ENCODE measurements around the gene SLC41A2.

The SLC41A2 gene

DNA sequence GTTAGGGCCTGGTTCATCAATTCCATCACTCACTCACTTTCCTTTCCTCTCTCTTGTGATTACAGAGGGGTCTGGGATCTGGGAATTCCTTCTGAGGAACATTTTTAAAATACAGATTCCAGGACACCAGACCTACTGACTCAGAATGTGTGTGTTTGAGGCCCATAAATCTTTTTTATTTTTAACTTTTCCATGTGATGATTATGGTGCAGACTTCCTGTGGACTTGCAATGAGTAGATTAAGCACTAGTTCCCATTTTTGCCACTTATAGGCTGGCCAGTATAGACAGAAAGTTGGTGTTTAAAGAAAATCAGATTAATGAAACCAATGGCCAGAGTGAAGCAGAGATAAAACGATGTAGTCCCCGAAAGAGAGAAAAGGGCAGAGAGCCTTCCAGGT is 28.1 kb downstream of the SLC41A2 start:
- TF ChIP-seq ISL1 (CRISPR knock-in tag; IDR thresholded peaks at IDR 0.05) (no peak), ESRRG (CRISPR knock-in tag; IDR thresholded peaks at IDR 0.05) (no peak), TOX (CRISPR knock-in tag; IDR thresholded peaks at IDR 0.05; ENCODE audit: borderline replicate concordance) (no peak), RARB (CRISPR knock-in tag; IDR thresholded peaks at IDR 0.05) (no peak), GLIS3 (CRISPR knock-in tag; IDR thresholded peaks at IDR 0.05) (no peak), PPARA (CRISPR knock-in tag; IDR thresholded peaks at IDR 0.05; ENCODE audit: borderline replicate concordance) (no peak), BACH2 (CRISPR knock-in tag; IDR thresholded peaks at IDR 0.05; ENCODE audit: borderline replicate concordance) (no peak), OSR1 (CRISPR knock-in tag; IDR thresholded peaks at IDR 0.05) (no peak), TCF4 (CRISPR knock-in tag; IDR thresholded peaks at IDR 0.05; ENCODE audit: borderline replicate concordance) (no peak), ZNF70 (CRISPR knock-in tag; IDR thresholded peaks at IDR 0.05) (no peak), ZNF8 (CRISPR knock-in tag; IDR thresholded peaks at IDR 0.05) (no peak), ZC3H10 (CRISPR knock-in tag; IDR thresholded peaks at IDR 0.05) (no peak), SNAI2 (CRISPR knock-in tag; IDR thresholded peaks at IDR 0.05) (no peak), ZFP3 (CRISPR knock-in tag; IDR thresholded peaks at IDR 0.05) (no peak)
- TF ChIP-seq, protein P1, sequence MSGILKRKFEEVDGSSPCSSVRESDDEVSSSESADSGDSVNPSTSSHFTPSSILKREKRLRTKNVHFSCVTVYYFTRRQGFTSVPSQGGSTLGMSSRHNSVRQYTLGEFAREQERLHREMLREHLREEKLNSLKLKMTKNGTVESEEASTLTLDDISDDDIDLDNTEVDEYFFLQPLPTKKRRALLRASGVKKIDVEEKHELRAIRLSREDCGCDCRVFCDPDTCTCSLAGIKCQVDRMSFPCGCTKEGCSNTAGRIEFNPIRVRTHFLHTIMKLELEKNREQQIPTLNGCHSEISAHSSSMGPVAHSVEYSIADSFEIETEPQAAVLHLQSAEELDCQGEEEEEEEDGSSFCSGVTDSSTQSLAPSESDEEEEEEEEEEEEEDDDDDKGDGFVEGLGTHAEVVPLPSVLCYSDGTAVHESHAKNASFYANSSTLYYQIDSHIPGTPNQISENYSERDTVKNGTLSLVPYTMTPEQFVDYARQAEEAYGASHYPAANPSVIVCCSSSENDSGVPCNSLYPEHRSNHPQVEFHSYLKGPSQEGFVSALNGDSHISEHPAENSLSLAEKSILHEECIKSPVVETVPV (CRISPR knock-in tag; IDR thresholded peaks at IDR 0.05) = no peak
- TF ChIP-seq, protein P2, sequence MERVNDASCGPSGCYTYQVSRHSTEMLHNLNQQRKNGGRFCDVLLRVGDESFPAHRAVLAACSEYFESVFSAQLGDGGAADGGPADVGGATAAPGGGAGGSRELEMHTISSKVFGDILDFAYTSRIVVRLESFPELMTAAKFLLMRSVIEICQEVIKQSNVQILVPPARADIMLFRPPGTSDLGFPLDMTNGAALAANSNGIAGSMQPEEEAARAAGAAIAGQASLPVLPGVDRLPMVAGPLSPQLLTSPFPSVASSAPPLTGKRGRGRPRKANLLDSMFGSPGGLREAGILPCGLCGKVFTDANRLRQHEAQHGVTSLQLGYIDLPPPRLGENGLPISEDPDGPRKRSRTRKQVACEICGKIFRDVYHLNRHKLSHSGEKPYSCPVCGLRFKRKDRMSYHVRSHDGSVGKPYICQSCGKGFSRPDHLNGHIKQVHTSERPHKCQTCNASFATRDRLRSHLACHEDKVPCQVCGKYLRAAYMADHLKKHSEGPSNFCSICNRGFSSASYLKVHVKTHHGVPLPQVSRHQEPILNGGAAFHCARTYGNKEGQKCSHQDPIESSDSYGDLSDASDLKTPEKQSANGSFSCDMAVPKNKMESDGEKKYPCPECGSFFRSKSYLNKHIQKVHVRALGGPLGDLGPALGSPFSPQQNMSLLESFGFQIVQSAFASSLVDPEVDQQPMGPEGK (CRISPR knock-in tag; IDR thresholded peaks at IDR 0.05; ENCODE audit: borderline replicate concordance) = no peak
- TF ChIP-seq, protein P3, sequence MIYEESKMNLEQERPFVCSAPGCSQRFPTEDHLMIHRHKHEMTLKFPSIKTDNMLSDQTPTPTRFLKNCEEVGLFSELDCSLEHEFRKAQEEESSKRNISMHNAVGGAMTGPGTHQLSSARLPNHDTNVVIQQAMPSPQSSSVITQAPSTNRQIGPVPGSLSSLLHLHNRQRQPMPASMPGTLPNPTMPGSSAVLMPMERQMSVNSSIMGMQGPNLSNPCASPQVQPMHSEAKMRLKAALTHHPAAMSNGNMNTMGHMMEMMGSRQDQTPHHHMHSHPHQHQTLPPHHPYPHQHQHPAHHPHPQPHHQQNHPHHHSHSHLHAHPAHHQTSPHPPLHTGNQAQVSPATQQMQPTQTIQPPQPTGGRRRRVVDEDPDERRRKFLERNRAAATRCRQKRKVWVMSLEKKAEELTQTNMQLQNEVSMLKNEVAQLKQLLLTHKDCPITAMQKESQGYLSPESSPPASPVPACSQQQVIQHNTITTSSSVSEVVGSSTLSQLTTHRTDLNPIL (CRISPR knock-in tag; IDR thresholded peaks at IDR 0.05; ENCODE audit: low read depth) = no peak
- ATAC-seq = no peak

DNA sequence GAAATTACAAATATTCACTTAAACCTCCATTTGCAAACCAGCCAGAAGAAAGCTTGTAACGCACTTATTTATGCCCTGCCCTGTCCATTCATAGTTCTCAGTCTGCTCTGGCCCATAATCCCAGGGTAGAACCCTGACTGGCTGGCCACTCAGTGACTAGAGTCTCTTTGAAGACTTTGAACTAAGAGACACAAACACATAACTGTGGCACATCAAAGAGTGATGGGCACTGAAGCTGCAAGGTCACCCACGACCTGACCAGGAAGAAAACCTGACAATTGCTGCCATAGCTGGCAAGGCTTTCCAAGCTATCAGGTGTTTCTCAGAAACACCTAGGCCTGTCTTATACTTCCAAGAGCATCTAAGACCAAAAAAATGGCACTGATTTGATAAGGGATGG is 28.7 kb downstream of the SLC41A2 start:
- no peak for ATAC-seq
- no peak for TF ChIP-seq ISL1 (CRISPR knock-in tag; IDR thresholded peaks at IDR 0.05)
- no peak for TF ChIP-seq GLIS3 (CRISPR knock-in tag; IDR thresholded peaks at IDR 0.05)
- no peak for TF ChIP-seq ZNF565 (CRISPR knock-in tag; conservative IDR thresholded peaks at IDR 0.05; ENCODE audit: low read depth)
- no peak for TF ChIP-seq CSDC2 (CRISPR knock-in tag; IDR thresholded peaks at IDR 0.05)
- no peak for TF ChIP-seq ZFP30 (CRISPR knock-in tag; IDR thresholded peaks at IDR 0.05)
- no peak for TF ChIP-seq BACH2 (CRISPR knock-in tag; IDR thresholded peaks at IDR 0.05; ENCODE audit: borderline replicate concordance)
- TF ChIP-seq ZNF70 (CRISPR knock-in tag; IDR thresholded peaks at IDR 0.05) = no peak
- TF ChIP-seq ESRRG (CRISPR knock-in tag; IDR thresholded peaks at IDR 0.05) = no peak
- TF ChIP-seq TCF4 (CRISPR knock-in tag; IDR thresholded peaks at IDR 0.05; ENCODE audit: borderline replicate concordance) = no peak
- no peak for TF ChIP-seq ZFP3 (CRISPR knock-in tag; IDR thresholded peaks at IDR 0.05)
- no peak for TF ChIP-seq ZNF8 (CRISPR knock-in tag; IDR thresholded peaks at IDR 0.05)
- no peak for TF ChIP-seq OSR1 (CRISPR knock-in tag; IDR thresholded peaks at IDR 0.05)
- TF ChIP-seq PPARA (CRISPR knock-in tag; IDR thresholded peaks at IDR 0.05; ENCODE audit: borderline replicate concordance) = no peak
- TF ChIP-seq, protein P1 (CRISPR knock-in tag; IDR thresholded peaks at IDR 0.05) = no peak
- TF ChIP-seq TOX (CRISPR knock-in tag; IDR thresholded peaks at IDR 0.05; ENCODE audit: borderline replicate concordance) = no peak
- TF ChIP-seq SNAI2 (CRISPR knock-in tag; IDR thresholded peaks at IDR 0.05) = no peak
- TF ChIP-seq, protein P4, sequence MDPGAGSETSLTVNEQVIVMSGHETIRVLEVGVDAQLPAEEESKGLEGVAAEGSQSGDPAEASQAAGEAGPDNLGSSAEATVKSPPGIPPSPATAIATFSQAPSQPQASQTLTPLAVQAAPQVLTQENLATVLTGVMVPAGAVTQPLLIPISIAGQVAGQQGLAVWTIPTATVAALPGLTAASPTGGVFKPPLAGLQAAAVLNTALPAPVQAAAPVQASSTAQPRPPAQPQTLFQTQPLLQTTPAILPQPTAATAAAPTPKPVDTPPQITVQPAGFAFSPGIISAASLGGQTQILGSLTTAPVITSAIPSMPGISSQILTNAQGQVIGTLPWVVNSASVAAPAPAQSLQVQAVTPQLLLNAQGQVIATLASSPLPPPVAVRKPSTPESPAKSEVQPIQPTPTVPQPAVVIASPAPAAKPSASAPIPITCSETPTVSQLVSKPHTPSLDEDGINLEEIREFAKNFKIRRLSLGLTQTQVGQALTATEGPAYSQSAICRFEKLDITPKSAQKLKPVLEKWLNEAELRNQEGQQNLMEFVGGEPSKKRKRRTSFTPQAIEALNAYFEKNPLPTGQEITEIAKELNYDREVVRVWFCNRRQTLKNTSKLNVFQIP (CRISPR knock-in tag; IDR thresholded peaks at IDR 0.05; ENCODE audit: borderline replicate concordance, low read depth) = no peak
- TF ChIP-seq, protein P3 (CRISPR knock-in tag; IDR thresholded peaks at IDR 0.05; ENCODE audit: low read depth) = no peak
- TF ChIP-seq, protein P2 (CRISPR knock-in tag; IDR thresholded peaks at IDR 0.05; ENCODE audit: borderline replicate concordance) = no peak
- TF ChIP-seq ZC3H10 (CRISPR knock-in tag; IDR thresholded peaks at IDR 0.05) = no peak

Measured in SK-N-SH treated with all-trans-retinoic acid at 6 μM for 48 hours (cell line).